RWPE1 (cell line): ENCODE measurements around the gene CDK9.
"Not testable (repeated sequence)": the region's sequence is repeated elsewhere in the genome, so short reads cannot be mapped to it uniquely, and the experiment has no call there.

Source experiments
- CTCF ChIA-PET: fragments of 350-600 bp; sonication (Branson Sonifier 250); formaldehyde crosslinking; extraction: SDS; loops from one replicate; lab custom pipeline; 2021; lab: Yijun Ruan, JAX
- POLR2A ChIA-PET: fragments of 400-600 bp; formaldehyde crosslinking; extraction: SDS; loops from one replicate; lab custom pipeline; 2020; ENCODE audit warnings: antibody characterized with exemption; ENCODE audit not compliant: low non-redundant PET; lab: Yijun Ruan, JAX
- DNase-seq: peaks from one replicate; pipeline ENCODE4 v3.0.0; 2012; ENCODE audit warnings: low spot score
- H3K27ac ChIP-seq: fragments of 450-650 bp; 2 replicates; pipeline ENCODE4 v1.5.1; 2017
- TF ChIP-seq, protein P1 (sequence below): fragments of 450-650 bp; conservative IDR thresholded peaks from 2 replicates; pipeline ENCODE4 v1.5.1; 2017; ENCODE audit warnings: low read depth, mild to moderate bottlenecking

CDK9 gene

DNA sequence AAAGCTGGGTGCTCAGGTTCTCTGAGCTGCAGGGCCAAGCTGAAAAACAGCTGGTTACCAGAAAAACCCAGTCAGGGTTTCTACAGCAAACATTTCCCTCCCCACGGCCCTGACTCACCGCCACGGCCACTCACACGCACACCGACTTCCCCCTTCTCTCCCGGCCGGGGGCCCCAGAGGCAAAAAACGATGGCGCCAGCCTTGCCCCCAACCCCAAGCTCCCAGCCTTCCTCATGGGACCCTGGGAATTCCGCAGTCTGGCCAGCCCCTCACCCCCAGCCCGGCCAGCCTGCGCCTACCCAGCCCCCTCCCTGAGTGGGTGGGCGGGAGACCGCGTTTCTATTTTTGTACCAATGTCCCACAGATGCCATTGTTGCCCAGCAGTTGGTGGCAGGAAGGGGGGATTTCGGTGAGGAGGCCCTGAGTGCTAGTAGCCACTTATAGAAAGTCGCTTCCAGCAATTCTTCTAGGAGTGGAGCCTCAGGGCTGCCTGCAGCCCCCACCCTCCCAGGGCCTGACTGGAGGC, 50.2 kb downstream of the CDK9 start:
- TF ChIP-seq, protein P1, sequence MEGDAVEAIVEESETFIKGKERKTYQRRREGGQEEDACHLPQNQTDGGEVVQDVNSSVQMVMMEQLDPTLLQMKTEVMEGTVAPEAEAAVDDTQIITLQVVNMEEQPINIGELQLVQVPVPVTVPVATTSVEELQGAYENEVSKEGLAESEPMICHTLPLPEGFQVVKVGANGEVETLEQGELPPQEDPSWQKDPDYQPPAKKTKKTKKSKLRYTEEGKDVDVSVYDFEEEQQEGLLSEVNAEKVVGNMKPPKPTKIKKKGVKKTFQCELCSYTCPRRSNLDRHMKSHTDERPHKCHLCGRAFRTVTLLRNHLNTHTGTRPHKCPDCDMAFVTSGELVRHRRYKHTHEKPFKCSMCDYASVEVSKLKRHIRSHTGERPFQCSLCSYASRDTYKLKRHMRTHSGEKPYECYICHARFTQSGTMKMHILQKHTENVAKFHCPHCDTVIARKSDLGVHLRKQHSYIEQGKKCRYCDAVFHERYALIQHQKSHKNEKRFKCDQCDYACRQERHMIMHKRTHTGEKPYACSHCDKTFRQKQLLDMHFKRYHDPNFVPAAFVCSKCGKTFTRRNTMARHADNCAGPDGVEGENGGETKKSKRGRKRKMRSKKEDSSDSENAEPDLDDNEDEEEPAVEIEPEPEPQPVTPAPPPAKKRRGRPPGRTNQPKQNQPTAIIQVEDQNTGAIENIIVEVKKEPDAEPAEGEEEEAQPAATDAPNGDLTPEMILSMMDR = no peak
- DNase-seq = no peak
- ChIA-PET POLR2A (no interaction called here), CTCF (interaction anchor here (0.7 kb wide), 1 partner anchor 11 kb away, joined by 4 read pairs; no protein-coding TSS in a partner anchor)
- peak overlapping the region; percentile 4 for H3K27ac ChIP-seq

DNA sequence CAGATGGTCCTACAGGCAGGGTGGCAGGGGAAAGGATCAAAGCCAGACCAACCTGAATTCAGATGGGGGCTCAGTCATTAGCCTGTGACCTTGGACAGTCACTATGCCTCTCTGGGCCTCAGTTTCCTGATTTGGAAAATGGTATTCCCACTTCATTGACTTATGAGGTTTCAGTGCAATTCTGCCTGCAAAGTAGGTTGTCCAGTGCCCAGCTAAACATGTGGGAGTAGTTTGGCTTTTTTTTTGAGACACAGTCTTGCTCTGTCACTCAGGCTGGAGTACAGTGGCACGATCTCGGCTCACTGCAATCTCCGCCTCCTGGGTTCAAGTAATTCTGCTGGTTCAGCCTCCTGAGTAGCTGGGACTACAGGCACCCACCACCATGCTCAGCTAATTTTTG, 50.7 kb downstream of the CDK9 start:
- CTCF ChIA-PET, POLR2A ChIA-PET, DNase-seq: not testable (repeated sequence)
- peak overlapping the region; percentile 4 for H3K27ac ChIP-seq

DNA sequence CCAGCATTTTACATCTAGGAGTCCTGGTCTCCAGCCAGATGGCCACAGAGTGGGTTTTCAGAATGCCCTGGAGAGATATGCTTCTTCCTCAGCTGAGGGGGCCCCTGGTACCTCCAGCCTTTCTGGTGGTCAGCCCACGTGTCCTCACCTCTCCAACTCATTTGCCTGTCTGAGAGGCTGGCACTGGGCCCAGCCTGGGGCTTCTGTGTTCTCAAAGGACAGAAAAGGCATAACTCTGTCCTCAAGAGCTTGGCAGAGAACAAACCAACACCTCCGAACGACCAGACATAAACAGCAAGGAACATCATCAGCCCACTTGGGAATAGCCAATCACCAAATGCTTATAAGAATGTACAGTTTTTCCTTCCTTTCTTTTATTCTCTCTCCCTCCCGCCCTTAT, 51.5 kb downstream of the CDK9 start:
- H3K27ac ChIP-seq = no peak overlapping the region
- DNase-seq = no peak
- TF ChIP-seq, protein P1 = no peak
- CTCF ChIA-PET = no interaction called here
- POLR2A ChIA-PET = no interaction called here

DNA sequence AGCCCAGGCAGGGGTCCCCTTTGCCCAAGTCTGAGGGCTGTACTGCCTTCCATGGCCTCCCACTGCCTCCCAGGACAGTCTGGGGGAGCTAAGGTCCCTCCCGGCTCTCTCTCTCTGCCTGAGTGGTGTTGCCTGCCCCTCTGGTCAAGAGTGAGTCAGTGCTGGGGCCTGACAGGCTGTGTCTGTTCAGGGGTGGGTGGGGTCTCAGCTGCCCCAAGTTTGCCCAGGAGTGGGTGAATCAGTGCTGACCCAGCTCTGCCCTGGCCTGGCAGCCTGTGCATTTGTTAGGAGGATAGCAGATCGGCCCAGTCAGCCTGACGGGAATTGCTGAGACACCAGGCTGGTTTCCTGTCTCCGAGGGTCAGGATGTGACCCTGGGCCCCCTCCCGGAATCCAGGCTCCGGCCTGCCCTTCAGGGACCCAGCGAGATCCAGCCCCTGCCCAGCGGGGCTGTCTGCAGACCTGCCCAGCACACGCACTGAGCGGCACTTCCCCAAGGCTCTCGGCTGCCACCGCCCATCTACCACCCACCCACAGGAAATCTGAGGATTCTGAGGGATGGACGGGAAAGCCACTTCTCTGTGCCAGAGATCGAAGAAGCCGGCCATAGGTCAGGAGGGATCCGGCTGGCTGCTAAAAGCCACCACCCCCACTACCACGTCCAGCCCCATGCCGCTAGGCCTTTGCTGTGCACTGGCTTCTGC, 52.7 kb downstream of the CDK9 start:
- peak; percentile 73 for DNase-seq
- H3K27ac ChIP-seq = peak overlapping the region; percentile 50
- ChIA-PET CTCF (interaction anchor here (0.6 to 1.2 kb wide), 3 partner anchors 19 to 249 kb away, joined by 3 to 6 read pairs (median 3); no protein-coding TSS in a partner anchor), POLR2A (no interaction called here)
- TF ChIP-seq, protein P1 = no peak
